Spinal cord (tissue), 10 donors: ENCODE results near the gene SELENON. TPM values are rescaled to one million over a fixed set of nuclear protein-coding genes. Genes with fewer than 3 reads are reported as not detected.

Experiments
- DNase-seq, 6 donors: peaks; one replicate each; pipeline versions ENCODE4 v3.0.0 to v3.0.0-alpha.2; 2013 to 2015; ENCODE audit warnings: low spot score in 6 of 6, low read depth in 4 of 6
- H3K27ac ChIP-seq: one replicate; pipeline ENCODE4 v1.5.1; 2013; ENCODE audit warnings: low read depth, low read length, control low read depth
- H3K27me3 ChIP-seq: one replicate; pipeline ENCODE4 v1.6.1; 2013; ENCODE audit warnings: low read length; ENCODE audit not compliant: control insufficient read depth, insufficient read depth
- H3K36me3 ChIP-seq: one replicate; pipeline ENCODE4 v1.6.1; 2013; ENCODE audit warnings: low read length; ENCODE audit not compliant: control insufficient read depth, insufficient read depth
- H3K4me1 ChIP-seq: one replicate; pipeline ENCODE4 v1.6.1; 2013; ENCODE audit warnings: low read length; ENCODE audit not compliant: control insufficient read depth, insufficient read depth
- H3K4me3 ChIP-seq: one replicate; pipeline ENCODE4 v1.5.1; 2013; ENCODE audit warnings: low read depth, low read length, control low read depth
- H3K9me3 ChIP-seq: one replicate; pipeline ENCODE4 v1.6.1; 2013; ENCODE audit warnings: low read length; ENCODE audit not compliant: control insufficient read depth, insufficient read depth
- WGBS: methylation state at CpG from one replicate; pipeline ENCODE4 v1.1.5; 2013; ENCODE audit warnings: missing lambda C conversion rate; ENCODE audit not compliant: insufficient coverage; 5-methylcytosine and 5-hydroxymethylcytosine counted together
- long read RNA-seq, 4 donors: transcript quantifications; one replicate each; lab custom pipeline, GENCODE V29; 2026
- polyA plus RNA-seq, 2 donors: library from polyadenylated mRNA; unstranded; fragments of 120-200 nt; gene quantifications; one replicate each; pipeline ENCODE4 v1.2.1, GENCODE V29; 2013; ENCODE audit not compliant: insufficient read length in 2 of 2
- total RNA-seq, 2 donors: library from RNA; depleted of rRNA in 1 of 2; stranded (reverse); fragments of 120-200 nt in 1 of 2; fragments of >200 nt in 1 of 2; gene quantifications; one replicate each; pipeline versions ENCODE4 v1.2.3 to v1.2.4, GENCODE V29; 2013 to 2014
- donor health status: healthy.

SELENON gene, protein sequence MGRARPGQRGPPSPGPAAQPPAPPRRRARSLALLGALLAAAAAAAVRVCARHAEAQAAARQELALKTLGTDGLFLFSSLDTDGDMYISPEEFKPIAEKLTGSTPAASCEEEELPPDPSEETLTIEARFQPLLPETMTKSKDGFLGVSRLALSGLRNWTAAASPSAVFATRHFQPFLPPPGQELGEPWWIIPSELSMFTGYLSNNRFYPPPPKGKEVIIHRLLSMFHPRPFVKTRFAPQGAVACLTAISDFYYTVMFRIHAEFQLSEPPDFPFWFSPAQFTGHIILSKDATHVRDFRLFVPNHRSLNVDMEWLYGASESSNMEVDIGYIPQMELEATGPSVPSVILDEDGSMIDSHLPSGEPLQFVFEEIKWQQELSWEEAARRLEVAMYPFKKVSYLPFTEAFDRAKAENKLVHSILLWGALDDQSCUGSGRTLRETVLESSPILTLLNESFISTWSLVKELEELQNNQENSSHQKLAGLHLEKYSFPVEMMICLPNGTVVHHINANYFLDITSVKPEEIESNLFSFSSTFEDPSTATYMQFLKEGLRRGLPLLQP
- 10 to 100 TPM; 20.5 to 58.0 TPM for total RNA-seq
- polyA plus RNA-seq, result 100 to 1,000 TPM; 141 to 163 TPM
- long read RNA-seq, donor 1, full-length matches to known transcripts, result 15 of 15 reads
- long read RNA-seq, donor 1, partial matches to known transcripts, result 0 of 15 reads
- long read RNA-seq, donor 1, other reads (novel, unspliced or antisense), result 0 of 15 reads
- long read RNA-seq, donor 2, full-length matches to known transcripts, result 10 of 10 reads
- long read RNA-seq, donor 2, partial matches to known transcripts, result 0 of 10 reads
- long read RNA-seq, donor 2, other reads (novel, unspliced or antisense), result 0 of 10 reads
- long read RNA-seq, donor 3, full-length matches to known transcripts, result 11 of 11 reads
- long read RNA-seq, donor 3, partial matches to known transcripts, result 0 of 11 reads
- long read RNA-seq, donor 3, other reads (novel, unspliced or antisense), result 0 of 11 reads
- long read RNA-seq, donor 4, full-length matches to known transcripts, result 12 of 12 reads
- long read RNA-seq, donor 4, partial matches to known transcripts, result 0 of 12 reads
- long read RNA-seq, donor 4, other reads (novel, unspliced or antisense), result 0 of 12 reads

DNA sequence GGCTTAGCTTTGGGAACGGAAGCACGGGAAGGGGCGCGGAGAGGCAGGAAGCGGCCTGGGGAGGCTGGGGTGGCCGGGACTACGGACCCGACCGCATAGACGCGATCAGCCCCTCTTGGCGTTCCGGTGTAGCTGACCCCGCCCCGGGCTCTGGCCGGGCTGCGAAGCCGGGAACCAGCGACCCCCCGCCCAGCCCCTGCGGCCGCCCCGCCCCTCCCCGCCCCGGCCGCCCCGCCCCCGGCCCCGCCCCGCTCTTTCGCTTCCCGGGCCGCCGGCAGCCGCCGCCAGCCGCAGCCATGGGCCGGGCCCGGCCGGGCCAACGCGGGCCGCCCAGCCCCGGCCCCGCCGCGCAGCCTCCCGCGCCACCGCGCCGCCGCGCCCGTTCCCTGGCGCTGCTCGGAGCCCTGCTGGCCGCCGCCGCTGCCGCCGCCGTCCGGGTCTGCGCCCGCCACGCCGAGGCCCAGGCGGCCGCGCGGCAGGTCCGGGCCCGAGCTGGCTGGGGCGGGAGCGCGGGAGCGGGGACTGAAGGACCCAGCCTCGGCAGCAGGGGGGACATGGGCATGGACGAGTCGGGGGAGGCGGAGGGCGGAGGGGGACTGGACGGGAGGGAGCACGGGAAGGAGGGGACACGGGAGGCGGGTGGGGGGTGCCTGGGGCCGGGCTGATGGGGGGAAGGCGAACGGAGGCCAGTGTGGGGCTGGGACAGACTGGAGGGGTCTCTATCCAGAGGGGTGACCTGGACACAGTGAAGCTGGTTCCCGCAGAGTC, at the start of gene SELENON:
TSS of gene SELENON (plus strand) at position 259 of the 768 bp plus-strand sequence. CDS start at position 297, 38 bp downstream.
- Histone ChIP-seq H3K9me3 (no peaks in the 10 kb centered on the region), H3K36me3 (peaks cover 3% of the 10 kb centered on the region), H3K27ac (peak within 1 kb of the TSS; percentile 67), H3K27me3 (no peaks in the 10 kb centered on the region), H3K4me1 (peaks cover 63% of the 10 kb centered on the region), H3K4me3 (peak within 1 kb of the TSS; percentile 59)
- under 1% methylated on average over 77 of the region's 91 CpGs for WGBS
- DNase-seq, result peak in 2 of 6 donors; percentile 80 to 81

DNA sequence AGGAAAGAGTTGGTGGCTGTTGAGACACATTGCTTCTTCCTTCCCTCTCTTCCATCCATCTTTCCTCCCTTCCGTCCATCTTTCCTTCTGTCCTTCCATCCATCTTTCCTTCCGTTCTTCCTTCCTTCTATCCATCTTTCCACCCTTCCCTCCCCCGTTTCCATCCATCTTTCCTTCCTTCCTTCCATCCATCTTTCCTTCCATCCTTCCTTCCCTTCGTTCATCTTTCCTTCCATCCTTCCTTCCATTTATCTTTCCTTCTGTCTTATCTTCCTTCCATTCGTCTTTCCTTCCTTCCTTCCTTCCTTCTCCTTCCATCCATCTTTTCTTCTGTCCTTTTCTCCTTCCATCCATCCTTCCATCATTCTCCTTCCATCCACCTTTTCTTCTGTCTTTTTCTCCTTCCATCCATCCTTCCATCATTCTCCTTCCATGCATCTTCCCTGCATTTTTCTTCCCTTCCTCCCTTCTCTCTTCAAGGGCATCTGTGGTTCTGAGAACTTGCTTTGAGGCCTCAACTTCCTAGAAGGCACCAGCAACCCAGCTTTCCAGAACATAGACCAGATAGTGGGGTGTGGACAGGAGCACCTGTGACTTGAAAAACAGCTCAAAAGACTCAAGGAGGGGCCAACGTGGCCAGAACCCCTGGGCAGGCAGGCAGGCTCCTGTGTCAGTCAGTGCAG, 48.9 kb upstream of the SELENON start:
- H3K4me3 ChIP-seq, result no peak overlapping the region
- WGBS, result 92% methylated on average over 6 of the region's 6 CpGs
- no peaks in the 10 kb centered on the region for H3K9me3 ChIP-seq
- no peak overlapping the region for H3K27ac ChIP-seq
- peaks cover 23% of the 10 kb centered on the region for H3K36me3 ChIP-seq
- H3K27me3 ChIP-seq, result no peaks in the 10 kb centered on the region
- peaks cover 39% of the 10 kb centered on the region for H3K4me1 ChIP-seq
- DNase-seq, result no peak

DNA sequence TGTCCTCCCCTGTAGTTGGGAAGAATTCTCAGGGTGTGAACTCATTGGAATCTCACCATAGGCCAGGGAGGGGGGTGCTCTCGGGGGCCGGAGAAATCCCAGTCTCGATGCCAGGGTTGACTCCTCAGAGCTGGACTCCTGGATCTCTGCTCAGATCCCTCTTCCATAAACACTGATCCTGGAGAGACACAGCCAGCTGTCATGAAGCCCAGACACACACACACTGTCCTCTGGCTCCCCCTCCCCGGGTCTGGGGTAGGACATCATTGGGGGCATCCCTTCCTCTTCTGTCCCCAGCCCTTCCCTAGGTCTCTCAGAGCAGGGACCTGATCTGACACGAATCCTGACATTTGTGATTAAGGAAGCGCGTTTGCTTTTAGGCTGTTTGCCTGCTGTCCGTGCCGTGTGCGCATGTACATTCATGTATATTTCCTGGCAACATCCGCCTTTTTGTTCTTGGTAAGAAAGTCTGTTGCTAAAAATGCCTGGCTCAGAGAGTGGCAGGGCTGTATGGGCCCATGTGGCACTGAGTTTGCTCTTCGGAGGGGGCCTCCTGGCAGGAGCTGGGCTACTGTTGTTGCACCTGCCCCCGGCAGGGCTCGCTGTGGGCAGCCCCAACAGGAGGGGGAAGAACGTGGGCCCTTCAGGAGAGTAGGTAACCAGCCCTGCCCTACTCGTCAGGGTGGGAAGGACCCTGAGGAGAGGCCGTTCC, 45.4 kb upstream of the SELENON start:
- 60% methylated on average over 14 of the region's 17 CpGs for WGBS
- H3K36me3 ChIP-seq, result peaks cover 14% of the 10 kb centered on the region
- no peaks in the 10 kb centered on the region for H3K27me3 ChIP-seq
- no peak overlapping the region for H3K27ac ChIP-seq
- no peak overlapping the region for H3K4me3 ChIP-seq
- H3K9me3 ChIP-seq, result no peaks in the 10 kb centered on the region
- peak in 2 of 6 donors; percentile 58 to 94 for DNase-seq
- peaks cover 41% of the 10 kb centered on the region for H3K4me1 ChIP-seq

DNA sequence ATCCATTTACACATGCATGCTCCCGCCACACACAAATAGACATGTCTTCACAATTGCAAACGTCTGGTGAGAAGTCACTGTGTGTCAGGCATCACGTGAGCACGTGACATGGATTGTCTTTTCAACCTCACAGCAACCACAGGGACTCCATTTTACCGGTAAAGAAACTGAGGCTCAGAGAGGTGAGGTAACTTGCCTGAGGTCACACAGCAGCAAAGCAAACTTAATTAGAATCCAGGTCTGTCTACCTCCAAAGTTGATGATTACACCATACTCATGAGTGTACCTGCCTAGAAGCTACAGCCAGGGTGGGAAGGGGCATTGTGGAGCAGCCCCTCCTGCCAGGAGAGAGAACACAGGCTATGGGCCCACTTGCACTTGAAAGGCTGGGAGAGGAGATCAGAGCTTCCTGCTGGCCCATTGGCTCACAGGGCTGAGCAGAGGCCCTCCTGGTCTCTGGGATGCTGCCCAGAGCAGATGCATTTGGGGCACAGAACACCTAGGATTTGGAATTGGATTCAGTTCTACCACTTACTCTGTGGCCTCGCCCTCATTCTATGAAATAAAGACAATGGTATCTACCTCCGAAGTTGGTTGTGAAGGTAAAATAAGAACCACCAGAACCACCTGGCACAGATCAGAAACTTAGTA, 44.4 kb upstream of the SELENON start:
- H3K4me3 ChIP-seq, result no peak overlapping the region
- H3K4me1 ChIP-seq, result peaks cover 41% of the 10 kb centered on the region
- 90% methylated on average over 2 of the region's 7 CpGs for WGBS
- no peak for DNase-seq
- H3K27me3 ChIP-seq, result no peaks in the 10 kb centered on the region
- peaks cover 10% of the 10 kb centered on the region for H3K36me3 ChIP-seq
- H3K27ac ChIP-seq, result no peak overlapping the region
- H3K9me3 ChIP-seq, result no peaks in the 10 kb centered on the region

DNA sequence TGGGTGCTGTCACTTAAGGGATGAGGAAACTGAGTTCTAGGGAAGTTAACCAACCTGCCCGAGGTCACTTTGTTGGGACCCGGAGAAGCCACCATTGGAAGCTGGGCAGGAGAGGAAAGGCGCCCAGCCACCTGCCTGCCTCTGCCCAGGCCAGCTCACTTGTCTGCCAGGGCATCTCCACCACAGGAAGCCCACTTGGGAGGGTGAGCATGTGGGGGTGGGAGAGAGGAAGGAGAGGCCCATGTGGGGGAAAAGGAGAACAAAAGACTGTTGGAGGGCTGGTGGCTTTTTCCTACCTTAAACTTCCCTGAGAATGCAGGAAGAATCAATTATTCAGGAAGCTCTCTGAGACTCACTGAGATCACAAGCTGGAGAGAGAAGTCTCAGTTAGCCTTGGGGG, 43.8 kb upstream of the SELENON start:
- no peak for DNase-seq
- Histone ChIP-seq H3K27me3 (no peaks in the 10 kb centered on the region), H3K9me3 (no peaks in the 10 kb centered on the region), H3K27ac (no peak overlapping the region), H3K4me3 (no peak overlapping the region), H3K36me3 (peaks cover 8% of the 10 kb centered on the region), H3K4me1 (peaks cover 41% of the 10 kb centered on the region)
- 100% methylated on average over 2 of the region's 3 CpGs for WGBS

DNA sequence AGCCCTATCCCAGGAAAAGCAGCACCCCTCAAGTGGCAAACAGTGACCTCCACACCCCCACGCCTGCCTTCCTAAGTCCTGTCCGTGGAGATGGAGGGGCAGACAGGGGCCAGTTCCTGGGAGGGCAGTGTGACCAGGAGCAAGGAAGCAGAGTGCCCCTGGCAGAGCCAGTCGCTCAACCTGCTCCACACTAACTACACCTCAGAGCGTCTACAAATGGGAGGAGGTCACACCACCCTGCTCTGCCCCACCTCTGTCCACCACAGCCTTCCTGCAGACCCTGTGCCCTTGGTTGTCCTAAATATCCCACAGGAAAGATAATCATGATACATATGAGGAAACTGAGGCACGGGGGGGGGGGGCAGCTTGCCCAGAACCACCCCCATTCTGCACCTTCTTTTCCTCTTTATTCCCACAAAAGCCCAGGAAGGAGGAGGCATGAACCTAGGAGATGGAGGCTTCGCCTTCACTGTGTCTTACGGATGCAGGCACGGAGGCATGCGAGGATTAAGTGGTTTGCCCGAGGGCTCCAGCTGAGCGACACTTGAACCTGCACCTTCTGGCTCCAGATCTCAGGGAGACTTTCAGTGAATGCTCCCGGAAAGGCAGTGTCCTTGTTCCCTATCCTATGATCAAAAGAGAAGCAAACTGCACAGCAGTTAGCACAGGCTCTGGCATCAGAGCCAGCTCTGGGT, 42.7 kb upstream of the SELENON start:
- DNase-seq, result no peak
- H3K27ac ChIP-seq, result no peak overlapping the region
- 73% methylated on average over 11 of the region's 12 CpGs for WGBS
- H3K4me1 ChIP-seq, result peaks cover 41% of the 10 kb centered on the region
- no peaks in the 10 kb centered on the region for H3K27me3 ChIP-seq
- no peaks in the 10 kb centered on the region for H3K9me3 ChIP-seq
- H3K36me3 ChIP-seq, result peaks cover 8% of the 10 kb centered on the region
- H3K4me3 ChIP-seq, result no peak overlapping the region

DNA sequence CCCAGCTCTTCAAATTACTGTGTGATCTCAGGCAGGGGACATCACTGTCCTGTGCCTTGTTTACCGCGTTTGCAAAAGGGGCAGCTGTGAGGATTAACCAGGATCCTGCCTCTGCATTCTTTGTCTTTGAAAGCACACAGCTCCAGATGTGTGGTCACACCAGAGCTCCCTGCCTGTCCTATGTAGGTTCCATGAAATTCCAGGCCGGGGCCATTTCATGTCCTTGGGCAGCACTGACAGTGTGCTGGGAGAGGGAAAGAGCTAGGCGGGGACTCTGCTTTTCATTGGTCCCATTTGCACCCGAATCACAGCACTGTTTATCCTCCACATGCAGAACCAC, 42.2 kb upstream of the SELENON start:
- 49% methylated on average over 3 of the region's 5 CpGs for WGBS
- no peak for DNase-seq
- H3K36me3 ChIP-seq, result peaks cover 8% of the 10 kb centered on the region

More for the DNA sequence above, 42.2 kb upstream of the SELENON start:
- Histone ChIP-seq H3K27ac (no peak overlapping the region), H3K4me1 (peaks cover 41% of the 10 kb centered on the region), H3K4me3 (no peak overlapping the region), H3K9me3 (no peaks in the 10 kb centered on the region), H3K27me3 (no peaks in the 10 kb centered on the region)
